Vagina (tissue), 2 donors: ENCODE data around the gene MTA3.

Source experiments
- POLR2A ChIP-seq, 2 donors: fragments of 450-650 bp; IDR thresholded peaks; one replicate each; pipeline ENCODE4 v1.6.1; 2017; ENCODE audit warnings: antibody characterized with exemption in 2 of 2, mild to moderate bottlenecking in 2 of 2, moderate library complexity in 2 of 2
- TF ChIP-seq, protein P1 (sequence below), 3 experiments: fragments of 450-650 bp in 2 of 3; fragments of 200-600 bp in 1 of 3; sonication (generic) in 1 of 3; IDR thresholded peaks; one replicate each; pipeline ENCODE4 v1.5.1; 2017 to 2019; ENCODE audit warnings: antibody characterized with exemption in 3 of 3, mild to moderate bottlenecking in 2 of 3, moderate library complexity in 2 of 3

DNA sequence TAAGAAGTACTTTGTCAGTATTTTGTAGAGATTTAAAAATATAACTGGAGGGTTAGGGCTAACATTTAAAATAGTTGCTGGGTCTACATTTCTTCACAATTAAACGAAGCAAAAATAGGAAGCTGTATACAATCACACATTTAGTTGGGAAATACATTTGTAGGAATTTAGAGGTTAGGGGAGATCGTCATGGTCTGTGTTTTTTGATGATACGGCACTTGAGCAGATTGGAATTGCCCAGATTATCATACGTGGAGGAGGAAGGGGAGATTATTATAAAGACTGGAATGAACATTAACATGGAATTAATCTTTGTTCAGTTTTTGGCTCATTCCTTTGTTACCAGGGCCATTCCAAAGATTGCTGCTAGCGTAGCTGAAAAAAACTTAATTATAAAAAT, 84.6 kb downstream of the MTA3 start:
- TF ChIP-seq, protein P1, sequence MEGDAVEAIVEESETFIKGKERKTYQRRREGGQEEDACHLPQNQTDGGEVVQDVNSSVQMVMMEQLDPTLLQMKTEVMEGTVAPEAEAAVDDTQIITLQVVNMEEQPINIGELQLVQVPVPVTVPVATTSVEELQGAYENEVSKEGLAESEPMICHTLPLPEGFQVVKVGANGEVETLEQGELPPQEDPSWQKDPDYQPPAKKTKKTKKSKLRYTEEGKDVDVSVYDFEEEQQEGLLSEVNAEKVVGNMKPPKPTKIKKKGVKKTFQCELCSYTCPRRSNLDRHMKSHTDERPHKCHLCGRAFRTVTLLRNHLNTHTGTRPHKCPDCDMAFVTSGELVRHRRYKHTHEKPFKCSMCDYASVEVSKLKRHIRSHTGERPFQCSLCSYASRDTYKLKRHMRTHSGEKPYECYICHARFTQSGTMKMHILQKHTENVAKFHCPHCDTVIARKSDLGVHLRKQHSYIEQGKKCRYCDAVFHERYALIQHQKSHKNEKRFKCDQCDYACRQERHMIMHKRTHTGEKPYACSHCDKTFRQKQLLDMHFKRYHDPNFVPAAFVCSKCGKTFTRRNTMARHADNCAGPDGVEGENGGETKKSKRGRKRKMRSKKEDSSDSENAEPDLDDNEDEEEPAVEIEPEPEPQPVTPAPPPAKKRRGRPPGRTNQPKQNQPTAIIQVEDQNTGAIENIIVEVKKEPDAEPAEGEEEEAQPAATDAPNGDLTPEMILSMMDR (IDR thresholded peaks at IDR 0.05), result no peak
- TF ChIP-seq POLR2A (IDR thresholded peaks at IDR 0.05), result no peak
